Breast epithelium (tissue), 3 donors: ENCODE results near the gene DHRS3.

Experiments
- POLR2A ChIP-seq: fragments of 450-650 bp; IDR thresholded peaks from one replicate; pipeline ENCODE4 v1.6.1; 2016; ENCODE audit warnings: antibody characterized with exemption, mild to moderate bottlenecking, moderate library complexity
- TF ChIP-seq, protein P1 (sequence below), 3 donors: fragments of 450-650 bp; IDR thresholded peaks; one replicate each; pipeline ENCODE4 v1.5.1; 2016 to 2017; ENCODE audit warnings: antibody characterized with exemption in 3 of 3, mild to moderate bottlenecking in 3 of 3, moderate library complexity in 3 of 3

DNA sequence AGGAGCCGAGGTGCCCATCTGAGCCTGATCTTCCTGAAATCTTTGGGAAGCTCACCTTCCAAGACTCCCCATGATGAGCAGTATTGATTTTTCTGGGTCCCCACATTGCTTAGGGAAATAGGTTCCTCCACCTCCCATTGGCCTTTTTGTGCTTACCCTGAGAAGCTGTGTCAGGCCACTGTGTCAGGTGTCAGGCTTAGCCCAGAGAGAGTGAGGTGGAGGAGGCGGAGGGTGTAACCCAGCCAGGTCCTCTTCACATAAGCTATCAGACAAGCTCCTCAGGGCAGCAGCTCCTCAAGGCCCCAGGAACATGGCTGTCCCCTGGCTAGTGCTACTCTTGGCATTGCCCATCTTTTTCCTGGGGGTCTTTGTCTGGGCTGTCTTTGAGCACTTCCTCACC is 26.2 kb upstream of the DHRS3 start:
- TF ChIP-seq, protein P1, sequence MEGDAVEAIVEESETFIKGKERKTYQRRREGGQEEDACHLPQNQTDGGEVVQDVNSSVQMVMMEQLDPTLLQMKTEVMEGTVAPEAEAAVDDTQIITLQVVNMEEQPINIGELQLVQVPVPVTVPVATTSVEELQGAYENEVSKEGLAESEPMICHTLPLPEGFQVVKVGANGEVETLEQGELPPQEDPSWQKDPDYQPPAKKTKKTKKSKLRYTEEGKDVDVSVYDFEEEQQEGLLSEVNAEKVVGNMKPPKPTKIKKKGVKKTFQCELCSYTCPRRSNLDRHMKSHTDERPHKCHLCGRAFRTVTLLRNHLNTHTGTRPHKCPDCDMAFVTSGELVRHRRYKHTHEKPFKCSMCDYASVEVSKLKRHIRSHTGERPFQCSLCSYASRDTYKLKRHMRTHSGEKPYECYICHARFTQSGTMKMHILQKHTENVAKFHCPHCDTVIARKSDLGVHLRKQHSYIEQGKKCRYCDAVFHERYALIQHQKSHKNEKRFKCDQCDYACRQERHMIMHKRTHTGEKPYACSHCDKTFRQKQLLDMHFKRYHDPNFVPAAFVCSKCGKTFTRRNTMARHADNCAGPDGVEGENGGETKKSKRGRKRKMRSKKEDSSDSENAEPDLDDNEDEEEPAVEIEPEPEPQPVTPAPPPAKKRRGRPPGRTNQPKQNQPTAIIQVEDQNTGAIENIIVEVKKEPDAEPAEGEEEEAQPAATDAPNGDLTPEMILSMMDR (IDR thresholded peaks at IDR 0.05) = no peak
- no peak for TF ChIP-seq POLR2A
